Measurements from ENCODE around the gene ADAMTS5.

ADAMTS5 gene

GRCh38 chr21:26943921-26944320, 23.0 kb downstream of the ADAMTS5 start:
- H3K79me1 ChIP-seq (ENCODE audit: low read depth, low read length) = no peaks in the 10 kb centered on the region
- H4K8ac ChIP-seq (ENCODE audit: low read depth, low read length) = no peak overlapping the region
- no peak overlapping the region for H3K4me3 ChIP-seq (ENCODE audit: low read length in 2 of 2)
- no peak overlapping the region for H4K91ac ChIP-seq (ENCODE audit: low read depth, low read length, poor library complexity)
- no peak overlapping the region for H2BK15ac ChIP-seq (ENCODE audit: low read length)
- H3K4me1 ChIP-seq (ENCODE audit: control insufficient read depth in 2 of 2, insufficient read depth in 1 of 2, low read depth in 1 of 2, low read length in 2 of 2) = peaks cover 0 to 9% of the 10 kb centered on the region in 2 donors
- no peak overlapping the region for H3K27ac ChIP-seq (replicated peaks; ENCODE audit: low read length)
- H3K18ac ChIP-seq (ENCODE audit: low read length) = no peak overlapping the region
- H2BK5ac ChIP-seq (ENCODE audit: low read length) = no peak overlapping the region
- no peaks in the 10 kb centered on the region for H3K27me3 ChIP-seq (ENCODE audit: control insufficient read depth in 3 of 3, insufficient read depth in 3 of 3, low read depth in 1 of 3, low read length in 3 of 3)
- H2BK12ac ChIP-seq (ENCODE audit: low read length) = no peak overlapping the region
- H3K14ac ChIP-seq (ENCODE audit: low read length) = no peak overlapping the region
- H3K9me3 ChIP-seq (replicated peaks in 1 of 2; ENCODE audit: control insufficient read depth in 2 of 2, insufficient read depth in 1 of 2, low read depth in 1 of 2, low read length in 2 of 2) = no peaks in the 10 kb centered on the region
- H3K9ac ChIP-seq (ENCODE audit: low read depth, low read length, poor library complexity) = no peak overlapping the region
- no peaks in the 10 kb centered on the region for H3K36me3 ChIP-seq (replicated peaks in 1 of 2; ENCODE audit: control insufficient read depth in 2 of 2, insufficient read depth in 2 of 2, low read length in 2 of 2)
- no peak overlapping the region for H3K4me2 ChIP-seq (ENCODE audit: insufficient read depth, low read length, poor library complexity, severe bottlenecking)
- no peak overlapping the region for H3K4ac ChIP-seq (ENCODE audit: low read length)
- no peak overlapping the region for H2AFZ ChIP-seq (ENCODE audit: low read length)
- no peak overlapping the region for H2AK5ac ChIP-seq (ENCODE audit: low read depth, low read length)
- H3K23ac ChIP-seq (ENCODE audit: low read depth, low read length, poor library complexity) = no peak overlapping the region
- no CpG with 5 or more reads among the region's 2 CpGs for WGBS, 2 donors (ENCODE audit: extremely low coverage in 2 of 2, insufficient read length in 2 of 2, insufficient replicate concordance in 1 of 2)
- DNase-seq (ENCODE audit: low spot score) = no peak
- H2BK120ac ChIP-seq (ENCODE audit: low read depth, low read length) = no peak overlapping the region

- WGBS, 2 donors (ENCODE audit: extremely low coverage in 2 of 2, insufficient read length in 2 of 2, insufficient replicate concordance in 1 of 2) = no CpG with 5 or more reads among the region's 1 CpG
- Histone ChIP-seq H3K79me1 (ENCODE audit: low read depth, low read length) (no peaks in the 10 kb centered on the region), H3K27me3 (ENCODE audit: control insufficient read depth in 3 of 3, insufficient read depth in 3 of 3, low read depth in 1 of 3, low read length in 3 of 3) (no peaks in the 10 kb centered on the region), H4K8ac (ENCODE audit: low read depth, low read length) (no peak overlapping the region), H2BK120ac (ENCODE audit: low read depth, low read length) (no peak overlapping the region), H2BK15ac (ENCODE audit: low read length) (no peak overlapping the region), H3K4ac (ENCODE audit: low read length) (no peak overlapping the region), H3K14ac (ENCODE audit: low read length) (no peak overlapping the region), H2AK5ac (ENCODE audit: low read depth, low read length) (no peak overlapping the region), H3K18ac (ENCODE audit: low read length) (no peak overlapping the region), H2BK5ac (ENCODE audit: low read length) (no peak overlapping the region), H2BK12ac (ENCODE audit: low read length) (no peak overlapping the region), H3K9ac (ENCODE audit: low read depth, low read length, poor library complexity) (no peak overlapping the region), H3K36me3 (replicated peaks in 1 of 2; ENCODE audit: control insufficient read depth in 2 of 2, insufficient read depth in 2 of 2, low read length in 2 of 2) (no peaks in the 10 kb centered on the region), H3K4me1 (ENCODE audit: control insufficient read depth in 2 of 2, insufficient read depth in 1 of 2, low read depth in 1 of 2, low read length in 2 of 2) (peaks cover 0 to 5% of the 10 kb centered on the region in 2 donors), H3K4me2 (ENCODE audit: insufficient read depth, low read length, poor library complexity, severe bottlenecking) (no peak overlapping the region), H2AFZ (ENCODE audit: low read length) (no peak overlapping the region), H3K4me3 (ENCODE audit: low read length in 2 of 2) (no peak overlapping the region), H3K27ac (replicated peaks; ENCODE audit: low read length) (no peak overlapping the region), H4K91ac (ENCODE audit: low read depth, low read length, poor library complexity) (no peak overlapping the region), H3K9me3 (replicated peaks in 1 of 2; ENCODE audit: control insufficient read depth in 2 of 2, insufficient read depth in 1 of 2, low read depth in 1 of 2, low read length in 2 of 2) (no peaks in the 10 kb centered on the region), H3K23ac (ENCODE audit: low read depth, low read length, poor library complexity) (no peak overlapping the region)
- DNase-seq (ENCODE audit: low spot score) = no peak
Measured at GRCh38 chr21:26941421-26941820, 25.5 kb downstream of the ADAMTS5 start.

GRCh38 chr21:26939601-26940111, 27.2 kb downstream of the ADAMTS5 start:
- Histone ChIP-seq H2BK5ac (ENCODE audit: low read length) (no peak overlapping the region), H3K36me3 (replicated peaks in 1 of 2; ENCODE audit: control insufficient read depth in 2 of 2, insufficient read depth in 2 of 2, low read length in 2 of 2) (no peaks in the 10 kb centered on the region), H2BK15ac (ENCODE audit: low read length) (no peak overlapping the region), H2BK120ac (ENCODE audit: low read depth, low read length) (no peak overlapping the region), H4K8ac (ENCODE audit: low read depth, low read length) (no peak overlapping the region), H3K14ac (ENCODE audit: low read length) (no peak overlapping the region), H3K9me3 (replicated peaks in 1 of 2; ENCODE audit: control insufficient read depth in 2 of 2, insufficient read depth in 1 of 2, low read depth in 1 of 2, low read length in 2 of 2) (no peaks in the 10 kb centered on the region), H3K18ac (ENCODE audit: low read length) (no peak overlapping the region), H3K4me2 (ENCODE audit: insufficient read depth, low read length, poor library complexity, severe bottlenecking) (no peak overlapping the region), H2AFZ (ENCODE audit: low read length) (no peak overlapping the region), H3K79me1 (ENCODE audit: low read depth, low read length) (no peaks in the 10 kb centered on the region), H3K4me1 (ENCODE audit: control insufficient read depth in 2 of 2, insufficient read depth in 1 of 2, low read depth in 1 of 2, low read length in 2 of 2) (no peaks in the 10 kb centered on the region), H3K27ac (replicated peaks; ENCODE audit: low read length) (no peak overlapping the region), H4K91ac (ENCODE audit: low read depth, low read length, poor library complexity) (no peak overlapping the region), H3K27me3 (ENCODE audit: control insufficient read depth in 3 of 3, insufficient read depth in 3 of 3, low read depth in 1 of 3, low read length in 3 of 3) (no peaks in the 10 kb centered on the region), H3K23ac (ENCODE audit: low read depth, low read length, poor library complexity) (no peak overlapping the region), H3K4me3 (ENCODE audit: low read length in 2 of 2) (no peak overlapping the region), H2BK12ac (ENCODE audit: low read length) (no peak overlapping the region), H3K9ac (ENCODE audit: low read depth, low read length, poor library complexity) (no peak overlapping the region), H3K4ac (ENCODE audit: low read length) (no peak overlapping the region), H2AK5ac (ENCODE audit: low read depth, low read length) (no peak overlapping the region)
- DNase-seq (ENCODE audit: low spot score) = no peak
- no CpG with 5 or more reads among the region's 2 CpGs for WGBS, 2 donors (ENCODE audit: extremely low coverage in 2 of 2, insufficient read length in 2 of 2, insufficient replicate concordance in 1 of 2)

GRCh38 chr21:26936641-26937040, 30.2 kb downstream of the ADAMTS5 start:
- Histone ChIP-seq H2BK120ac (ENCODE audit: low read depth, low read length) (no peak overlapping the region), H3K9me3 (replicated peaks in 1 of 2; ENCODE audit: control insufficient read depth in 2 of 2, insufficient read depth in 1 of 2, low read depth in 1 of 2, low read length in 2 of 2) (peaks cover 0 to 2% of the 10 kb centered on the region in 2 donors), H4K8ac (ENCODE audit: low read depth, low read length) (no peak overlapping the region), H3K36me3 (replicated peaks in 1 of 2; ENCODE audit: control insufficient read depth in 2 of 2, insufficient read depth in 2 of 2, low read length in 2 of 2) (no peaks in the 10 kb centered on the region), H3K27ac (replicated peaks; ENCODE audit: low read length) (no peak overlapping the region), H3K4me2 (ENCODE audit: insufficient read depth, low read length, poor library complexity, severe bottlenecking) (no peak overlapping the region), H3K79me1 (ENCODE audit: low read depth, low read length) (no peaks in the 10 kb centered on the region), H3K27me3 (ENCODE audit: control insufficient read depth in 3 of 3, insufficient read depth in 3 of 3, low read depth in 1 of 3, low read length in 3 of 3) (no peaks in the 10 kb centered on the region), H2BK5ac (ENCODE audit: low read length) (no peak overlapping the region), H2BK15ac (ENCODE audit: low read length) (no peak overlapping the region), H3K23ac (ENCODE audit: low read depth, low read length, poor library complexity) (no peak overlapping the region), H2AFZ (ENCODE audit: low read length) (no peak overlapping the region), H2AK5ac (ENCODE audit: low read depth, low read length) (no peak overlapping the region), H3K18ac (ENCODE audit: low read length) (no peak overlapping the region), H2BK12ac (ENCODE audit: low read length) (no peak overlapping the region), H3K4ac (ENCODE audit: low read length) (no peak overlapping the region), H3K14ac (ENCODE audit: low read length) (no peak overlapping the region), H3K4me1 (ENCODE audit: control insufficient read depth in 2 of 2, insufficient read depth in 1 of 2, low read depth in 1 of 2, low read length in 2 of 2) (no peaks in the 10 kb centered on the region), H3K9ac (ENCODE audit: low read depth, low read length, poor library complexity) (no peak overlapping the region), H4K91ac (ENCODE audit: low read depth, low read length, poor library complexity) (no peak overlapping the region), H3K4me3 (ENCODE audit: low read length in 2 of 2) (no peak overlapping the region)
- no peak for DNase-seq (ENCODE audit: low spot score)
- no CpG with 5 or more reads among the region's 5 CpGs for WGBS, 2 donors (ENCODE audit: extremely low coverage in 2 of 2, insufficient read length in 2 of 2, insufficient replicate concordance in 1 of 2)
